Measurements from ENCODE around the gene ZNF496.

GRCh38 chr1:247299723-247300381, 31.8 kb downstream of the ZNF496 start:
- TF ChIP-seq CTCF (IDR thresholded peaks at IDR 0.05): no peak
- no peak for TF ChIP-seq EP300 (IDR thresholded peaks at IDR 0.05)
